ENCODE results near the gene MYO10. TPM values are rescaled to one million over a fixed set of nuclear protein-coding genes. Genes with fewer than 3 reads are reported as not detected.

The MYO10 gene
- total RNA-seq, 6 donors from 2014 or later, result 31.9 to 135 (median 57.7) TPM

DNA sequence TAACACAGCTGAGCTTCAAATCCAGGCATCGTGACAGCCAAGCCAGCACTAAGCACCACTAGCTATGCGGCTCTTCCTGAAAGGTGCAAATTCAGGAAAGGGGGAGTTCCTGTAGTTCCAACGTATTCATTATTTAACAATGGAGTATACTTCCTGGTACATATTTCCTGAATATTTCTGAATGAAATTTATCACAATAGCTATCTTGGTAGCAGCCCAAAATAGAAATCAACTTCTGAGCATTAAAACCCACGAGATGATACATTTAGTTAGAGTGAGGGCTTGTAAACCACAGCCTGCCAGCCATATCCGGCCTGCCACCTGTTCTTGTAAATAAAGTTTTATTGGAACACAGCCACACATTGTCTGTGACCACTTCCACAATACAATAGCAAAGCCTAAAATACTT lies 209.5 kb downstream of the MYO10 start:
- DNase-seq (no peak), ATAC-seq (ENCODE audit: low FRiP score in 2 of 2) (no peak)
- WGBS, 2 donors, result 40 to 42% methylated on average over 5 of the region's 5 CpGs
- Histone ChIP-seq H3K27ac (no peak overlapping the region), H3K27me3 (no peaks in the 10 kb centered on the region), H3K4me3 (no peak overlapping the region), H3K9me3 (no peaks in the 10 kb centered on the region), H3K4me1 (peaks cover 11 to 17% (median 15%) of the 10 kb centered on the region in 4 donors), H3K36me3 (no peaks in the 10 kb centered on the region)
- TF ChIP-seq, protein P1, sequence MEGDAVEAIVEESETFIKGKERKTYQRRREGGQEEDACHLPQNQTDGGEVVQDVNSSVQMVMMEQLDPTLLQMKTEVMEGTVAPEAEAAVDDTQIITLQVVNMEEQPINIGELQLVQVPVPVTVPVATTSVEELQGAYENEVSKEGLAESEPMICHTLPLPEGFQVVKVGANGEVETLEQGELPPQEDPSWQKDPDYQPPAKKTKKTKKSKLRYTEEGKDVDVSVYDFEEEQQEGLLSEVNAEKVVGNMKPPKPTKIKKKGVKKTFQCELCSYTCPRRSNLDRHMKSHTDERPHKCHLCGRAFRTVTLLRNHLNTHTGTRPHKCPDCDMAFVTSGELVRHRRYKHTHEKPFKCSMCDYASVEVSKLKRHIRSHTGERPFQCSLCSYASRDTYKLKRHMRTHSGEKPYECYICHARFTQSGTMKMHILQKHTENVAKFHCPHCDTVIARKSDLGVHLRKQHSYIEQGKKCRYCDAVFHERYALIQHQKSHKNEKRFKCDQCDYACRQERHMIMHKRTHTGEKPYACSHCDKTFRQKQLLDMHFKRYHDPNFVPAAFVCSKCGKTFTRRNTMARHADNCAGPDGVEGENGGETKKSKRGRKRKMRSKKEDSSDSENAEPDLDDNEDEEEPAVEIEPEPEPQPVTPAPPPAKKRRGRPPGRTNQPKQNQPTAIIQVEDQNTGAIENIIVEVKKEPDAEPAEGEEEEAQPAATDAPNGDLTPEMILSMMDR (IDR thresholded peaks at IDR 0.05), result no peak
- no peak for TF ChIP-seq EP300 (IDR thresholded peaks at IDR 0.05)
- no peak for TF ChIP-seq POLR2A (IDR thresholded peaks at IDR 0.05)
- peak in 1 of 2 donors; percentile 49 for TF ChIP-seq POLR2AphosphoS5 (IDR thresholded peaks at IDR 0.05)

DNA sequence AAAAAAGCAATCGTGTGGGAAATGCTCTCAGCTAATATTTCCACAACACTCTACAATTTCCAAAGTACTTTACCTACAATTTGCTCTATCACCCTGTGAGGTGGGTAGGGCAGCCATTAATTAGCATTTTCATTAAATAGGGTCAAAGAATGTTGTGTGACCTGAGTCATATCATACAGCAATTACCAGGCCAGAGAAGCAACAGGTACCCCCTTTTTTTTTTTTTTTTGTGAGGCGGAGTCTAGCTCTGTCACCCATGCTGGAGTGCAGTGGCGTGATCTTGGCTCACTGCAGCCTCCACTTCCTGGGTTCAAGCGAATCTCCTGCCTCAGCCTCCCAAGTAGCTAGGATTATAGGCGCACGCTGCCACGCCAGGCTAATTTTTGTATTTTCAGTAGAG lies 210.5 kb downstream of the MYO10 start:
- H3K9me3 ChIP-seq, result no peaks in the 10 kb centered on the region
- peaks cover 11 to 22% (median 19%) of the 10 kb centered on the region in 4 donors for H3K4me1 ChIP-seq
- ATAC-seq (ENCODE audit: low FRiP score in 2 of 2) (no peak), DNase-seq (no peak)
- H3K27me3 ChIP-seq, result no peaks in the 10 kb centered on the region
- no peak overlapping the region for H3K4me3 ChIP-seq
- no peak for TF ChIP-seq EP300 (IDR thresholded peaks at IDR 0.05)
- no peak for TF ChIP-seq POLR2AphosphoS5 (IDR thresholded peaks at IDR 0.05)
- TF ChIP-seq, protein P1 (IDR thresholded peaks at IDR 0.05), result no peak
- TF ChIP-seq POLR2A (IDR thresholded peaks at IDR 0.05), result no peak
- WGBS, 2 donors, result 93 to 96% methylated on average over 4 to 7 of the region's 7 CpGs
- no peak overlapping the region for H3K27ac ChIP-seq
- H3K36me3 ChIP-seq, result no peaks in the 10 kb centered on the region

DNA sequence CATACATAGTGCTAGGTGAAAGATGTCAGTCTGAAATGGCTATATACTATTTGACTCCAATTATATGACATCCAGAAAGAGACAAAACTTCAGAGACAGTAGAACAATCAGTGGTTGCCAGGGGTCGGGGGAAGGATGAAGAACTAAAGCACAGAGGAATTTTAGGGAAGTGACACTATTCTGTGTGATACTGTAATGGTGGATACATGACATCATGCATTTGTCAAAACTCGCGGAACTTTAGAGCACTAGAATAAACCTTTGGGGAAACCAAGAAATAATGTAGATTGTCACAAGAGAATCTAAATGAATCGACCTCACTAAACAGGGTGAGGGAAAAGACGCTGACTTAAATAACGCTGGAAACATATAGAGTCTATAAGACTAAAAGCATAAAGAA lies 212.3 kb downstream of the MYO10 start:
- WGBS, 2 donors, result 67 to 75% methylated on average over 6 of the region's 6 CpGs
- H3K36me3 ChIP-seq, result no peaks in the 10 kb centered on the region
- H3K27ac ChIP-seq, result no peak overlapping the region
- no peaks in the 10 kb centered on the region for H3K9me3 ChIP-seq
- DNase-seq (no peak), ATAC-seq (ENCODE audit: low FRiP score in 2 of 2) (no peak)
- H3K4me3 ChIP-seq, result no peak overlapping the region
- peaks cover 11 to 22% (median 19%) of the 10 kb centered on the region in 4 donors for H3K4me1 ChIP-seq
- no peak for TF ChIP-seq EP300 (IDR thresholded peaks at IDR 0.05)
- TF ChIP-seq POLR2A (IDR thresholded peaks at IDR 0.05), result no peak
- TF ChIP-seq, protein P1 (IDR thresholded peaks at IDR 0.05), result no peak
- no peak for TF ChIP-seq POLR2AphosphoS5 (IDR thresholded peaks at IDR 0.05)
- H3K27me3 ChIP-seq, result no peaks in the 10 kb centered on the region

DNA sequence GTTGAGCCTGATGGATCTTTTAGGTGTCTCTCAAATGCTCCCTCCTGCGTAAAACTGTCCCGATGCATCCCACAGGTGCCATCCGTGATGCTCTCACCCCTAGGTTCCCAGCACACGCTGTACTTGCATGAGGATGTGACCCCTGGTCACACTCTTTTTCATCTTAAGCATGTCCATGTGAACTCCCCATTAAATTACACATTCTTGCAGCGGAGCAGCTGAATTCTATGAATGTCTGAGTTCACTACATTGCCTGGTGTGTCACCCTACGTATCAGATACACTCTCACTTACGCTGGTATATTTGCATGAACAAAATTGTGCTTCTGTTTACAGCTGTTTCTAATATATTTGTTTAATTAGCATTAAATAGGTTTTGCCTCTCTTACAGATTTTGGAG lies 214.0 kb downstream of the MYO10 start:
- no peak for DNase-seq
- H3K36me3 ChIP-seq, result no peaks in the 10 kb centered on the region
- H3K4me1 ChIP-seq, result peaks cover 1 to 10% (median 5%) of the 10 kb centered on the region in 4 donors
- H3K9me3 ChIP-seq, result no peaks in the 10 kb centered on the region
- WGBS, 2 donors, result 87 to 90% methylated on average over 7 of the region's 7 CpGs
- H3K4me3 ChIP-seq, result no peak overlapping the region
- H3K27ac ChIP-seq, result no peak overlapping the region
- no peaks in the 10 kb centered on the region for H3K27me3 ChIP-seq
- TF ChIP-seq, protein P1 (IDR thresholded peaks at IDR 0.05), result no peak
- TF ChIP-seq POLR2AphosphoS5 (IDR thresholded peaks at IDR 0.05) (no peak), EP300 (IDR thresholded peaks at IDR 0.05) (no peak), POLR2A (IDR thresholded peaks at IDR 0.05) (no peak)
- ATAC-seq (ENCODE audit: low FRiP score in 2 of 2), result no peak

Measured in upper lobe of left lung (tissue), 6 donors.